ENCODE data around the gene INAVA.

The INAVA gene

DNA sequence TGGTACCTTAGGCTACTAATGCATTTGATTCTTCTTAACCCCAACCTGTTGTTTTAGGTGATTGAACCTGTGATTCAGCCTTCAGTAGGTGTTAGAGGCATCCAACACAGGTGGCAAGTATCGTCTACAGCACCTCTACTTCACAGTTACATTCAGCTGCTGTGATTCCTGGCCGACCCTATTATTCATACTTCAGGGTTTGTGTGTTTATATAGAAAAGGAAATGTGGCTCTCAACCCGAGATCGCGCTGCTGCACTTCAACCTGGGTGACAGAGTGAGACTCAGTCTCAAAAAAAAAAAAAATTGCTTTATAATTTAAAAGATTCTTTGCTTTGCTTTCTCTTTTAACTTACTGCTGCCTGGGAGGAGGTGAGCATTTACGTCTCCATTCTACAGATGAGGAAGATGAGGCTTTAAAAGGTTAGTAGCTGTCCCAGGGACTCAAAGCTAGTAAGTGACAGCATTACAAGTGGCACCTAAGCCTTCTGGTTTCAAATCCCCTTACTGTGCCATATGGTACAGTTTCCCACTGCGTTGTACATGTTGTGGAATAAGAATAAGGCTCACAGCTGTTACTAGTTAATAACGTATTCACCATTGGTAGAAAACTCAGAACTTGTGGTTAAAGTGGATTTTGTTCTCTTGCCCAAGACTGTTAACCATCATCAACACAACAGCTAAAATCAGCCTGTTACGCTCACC is 31.8 kb upstream of the INAVA start:
- H3K4me3 ChIP-seq (ENCODE audit: low read length), result peak overlapping the region; percentile 20
- TF ChIP-seq, protein P1, sequence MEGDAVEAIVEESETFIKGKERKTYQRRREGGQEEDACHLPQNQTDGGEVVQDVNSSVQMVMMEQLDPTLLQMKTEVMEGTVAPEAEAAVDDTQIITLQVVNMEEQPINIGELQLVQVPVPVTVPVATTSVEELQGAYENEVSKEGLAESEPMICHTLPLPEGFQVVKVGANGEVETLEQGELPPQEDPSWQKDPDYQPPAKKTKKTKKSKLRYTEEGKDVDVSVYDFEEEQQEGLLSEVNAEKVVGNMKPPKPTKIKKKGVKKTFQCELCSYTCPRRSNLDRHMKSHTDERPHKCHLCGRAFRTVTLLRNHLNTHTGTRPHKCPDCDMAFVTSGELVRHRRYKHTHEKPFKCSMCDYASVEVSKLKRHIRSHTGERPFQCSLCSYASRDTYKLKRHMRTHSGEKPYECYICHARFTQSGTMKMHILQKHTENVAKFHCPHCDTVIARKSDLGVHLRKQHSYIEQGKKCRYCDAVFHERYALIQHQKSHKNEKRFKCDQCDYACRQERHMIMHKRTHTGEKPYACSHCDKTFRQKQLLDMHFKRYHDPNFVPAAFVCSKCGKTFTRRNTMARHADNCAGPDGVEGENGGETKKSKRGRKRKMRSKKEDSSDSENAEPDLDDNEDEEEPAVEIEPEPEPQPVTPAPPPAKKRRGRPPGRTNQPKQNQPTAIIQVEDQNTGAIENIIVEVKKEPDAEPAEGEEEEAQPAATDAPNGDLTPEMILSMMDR (IDR thresholded peaks at IDR 0.05; ENCODE audit: low read depth, low read length), result no peak
- no peak for TF ChIP-seq EZH2phosphoT487 (IDR thresholded peaks at IDR 0.05; ENCODE audit: low read depth)
- H3K36me3 ChIP-seq (replicated peaks; ENCODE audit: low read depth, low read length), result peaks cover 8% of the 10 kb centered on the region
- H4K20me1 ChIP-seq (ENCODE audit: insufficient read depth, low read length), result no peaks in the 10 kb centered on the region
- H3K9me3 ChIP-seq (ENCODE audit: insufficient read depth, low read length), result no peaks in the 10 kb centered on the region
- peaks cover 19% of the 10 kb centered on the region for H3K27me3 ChIP-seq (ENCODE audit: low read depth, low read length)
- H2AFZ ChIP-seq (ENCODE audit: low read depth, low read length), result no peak overlapping the region
- H3K4me1 ChIP-seq (ENCODE audit: low read length), result peaks cover 61% of the 10 kb centered on the region
- H3K79me2 ChIP-seq (ENCODE audit: low read length), result no peaks in the 10 kb centered on the region
- peak overlapping the region; percentile 6; the same call in 1 of the 2 replicates for H3K9ac ChIP-seq (ENCODE audit: low read length)
- H3K4me2 ChIP-seq (ENCODE audit: low read length), result peak overlapping the region; percentile 60
- peak overlapping the region; percentile 15; the same call in 1 of the 2 replicates for H3K27ac ChIP-seq (ENCODE audit: low read length)

DNA sequence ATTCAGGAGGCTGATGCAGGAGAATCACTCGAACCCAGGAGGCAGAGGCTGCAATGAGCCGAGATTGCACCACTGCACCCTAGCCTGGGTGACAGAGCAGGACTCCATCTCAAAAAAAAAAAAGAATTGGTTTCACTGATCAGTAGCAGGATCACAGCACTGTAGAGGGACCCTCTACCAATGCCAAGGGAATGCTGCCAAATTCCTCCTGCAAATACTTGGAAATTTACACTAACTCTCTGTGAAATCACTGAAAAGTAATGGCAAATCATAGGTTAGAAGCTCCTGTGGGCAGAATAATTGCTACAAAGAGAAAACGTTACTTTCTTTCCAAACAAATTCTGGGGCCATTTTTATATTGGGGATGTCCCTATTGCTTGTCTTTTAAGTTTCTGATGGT is 28.6 kb upstream of the INAVA start:
- Histone ChIP-seq H4K20me1 (ENCODE audit: insufficient read depth, low read length) (no peaks in the 10 kb centered on the region), H3K36me3 (replicated peaks; ENCODE audit: low read depth, low read length) (peaks cover 5% of the 10 kb centered on the region), H3K9ac (ENCODE audit: low read length) (no peak overlapping the region), H3K27ac (ENCODE audit: low read length) (peak overlapping the region; percentile 17), H3K9me3 (ENCODE audit: insufficient read depth, low read length) (no peaks in the 10 kb centered on the region), H3K4me3 (ENCODE audit: low read length) (peak overlapping the region; percentile 49), H3K4me2 (ENCODE audit: low read length) (peak overlapping the region; percentile 72), H3K4me1 (ENCODE audit: low read length) (peaks cover 74% of the 10 kb centered on the region), H3K79me2 (ENCODE audit: low read length) (no peaks in the 10 kb centered on the region), H3K27me3 (ENCODE audit: low read depth, low read length) (peaks cover 30% of the 10 kb centered on the region), H2AFZ (ENCODE audit: low read depth, low read length) (no peak overlapping the region)
- no peak for TF ChIP-seq EZH2phosphoT487 (IDR thresholded peaks at IDR 0.05; ENCODE audit: low read depth)

DNA sequence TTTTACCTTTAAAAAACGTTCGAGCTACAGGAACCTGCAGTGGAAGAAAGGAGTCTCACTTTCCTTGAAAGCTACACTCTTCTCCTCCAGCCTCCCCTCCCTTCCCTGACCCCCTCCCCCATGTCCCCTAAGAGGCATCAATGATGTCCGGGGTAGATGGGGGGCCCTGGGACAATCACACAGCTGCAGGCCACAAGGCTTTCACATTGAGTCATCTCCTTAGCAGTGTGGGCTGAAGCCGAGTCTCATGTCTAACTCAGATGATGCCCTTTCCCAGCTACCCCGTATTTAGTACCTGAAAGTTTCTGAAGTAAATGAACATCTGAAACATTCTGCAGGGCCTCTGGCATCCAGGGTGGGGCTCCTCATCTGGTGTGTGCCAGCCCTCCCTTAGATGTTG is 28.2 kb upstream of the INAVA start:
- Histone ChIP-seq H3K79me2 (ENCODE audit: low read length) (no peaks in the 10 kb centered on the region), H3K4me2 (ENCODE audit: low read length) (peak overlapping the region; percentile 72), H3K4me3 (ENCODE audit: low read length) (peak overlapping the region; percentile 49), H3K4me1 (ENCODE audit: low read length) (peaks cover 74% of the 10 kb centered on the region), H2AFZ (ENCODE audit: low read depth, low read length) (no peak overlapping the region), H3K27ac (ENCODE audit: low read length) (peak overlapping the region; percentile 17), H3K36me3 (replicated peaks; ENCODE audit: low read depth, low read length) (peaks cover 5% of the 10 kb centered on the region), H3K27me3 (ENCODE audit: low read depth, low read length) (peaks cover 34% of the 10 kb centered on the region), H3K9ac (ENCODE audit: low read length) (no peak overlapping the region), H3K9me3 (ENCODE audit: insufficient read depth, low read length) (no peaks in the 10 kb centered on the region), H4K20me1 (ENCODE audit: insufficient read depth, low read length) (no peaks in the 10 kb centered on the region)
- TF ChIP-seq, protein P1 (IDR thresholded peaks at IDR 0.05; ENCODE audit: low read depth, low read length), result no peak
- peak; percentile 90 for TF ChIP-seq EZH2phosphoT487 (IDR thresholded peaks at IDR 0.05; ENCODE audit: low read depth)

DNA sequence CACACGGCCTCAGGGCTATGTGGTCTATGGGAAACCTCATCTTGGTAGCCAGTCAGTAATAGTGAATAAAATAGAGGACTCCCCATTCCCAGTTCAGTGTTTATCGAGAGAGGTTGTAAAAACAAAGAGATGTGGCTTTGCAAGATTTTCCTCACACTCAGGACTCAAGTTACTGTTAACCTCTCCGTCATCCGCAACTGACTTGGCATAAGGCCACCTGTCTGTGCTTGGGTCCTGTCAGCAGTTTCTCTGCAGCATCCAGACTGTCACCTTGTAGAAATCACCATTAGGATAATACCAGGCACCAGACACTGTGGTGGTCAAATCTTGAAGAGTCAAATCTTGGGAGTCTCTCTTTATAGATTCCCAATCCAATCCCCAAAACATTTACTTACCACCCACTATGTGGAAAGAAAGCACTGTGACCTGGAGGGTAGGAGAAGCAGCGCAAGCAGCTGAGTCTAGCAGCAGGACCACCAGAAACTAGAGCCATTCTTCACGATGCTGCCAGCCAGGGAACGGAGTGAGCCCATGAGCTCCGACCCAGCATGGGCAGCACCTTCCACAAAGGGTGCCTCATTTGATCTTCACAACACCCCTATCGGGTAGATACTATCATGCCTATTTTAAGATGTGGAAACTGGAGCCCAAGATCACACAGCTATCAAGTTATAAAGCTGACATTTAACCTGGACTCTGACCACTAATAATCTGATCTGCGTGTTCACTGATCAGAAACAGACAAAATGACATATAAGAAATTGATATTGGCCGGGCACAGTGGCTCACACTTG is 27.5 kb upstream of the INAVA start:
- H3K27ac ChIP-seq (ENCODE audit: low read length), result no peak overlapping the region
- peaks cover 41% of the 10 kb centered on the region for H3K27me3 ChIP-seq (ENCODE audit: low read depth, low read length)
- peak overlapping the region; percentile 72 for H3K4me2 ChIP-seq (ENCODE audit: low read length)
- H3K4me3 ChIP-seq (ENCODE audit: low read length), result peak overlapping the region; percentile 49
- H3K4me1 ChIP-seq (ENCODE audit: low read length), result peaks cover 68% of the 10 kb centered on the region
- H3K9ac ChIP-seq (ENCODE audit: low read length), result 0 out of 2 replicates have a peak overlapping the region, but pooled peaks have one; percentile 1
- H3K79me2 ChIP-seq (ENCODE audit: low read length), result no peaks in the 10 kb centered on the region
- H2AFZ ChIP-seq (ENCODE audit: low read depth, low read length), result no peak overlapping the region
- H3K9me3 ChIP-seq (ENCODE audit: insufficient read depth, low read length), result no peaks in the 10 kb centered on the region
- peaks cover 5% of the 10 kb centered on the region for H3K36me3 ChIP-seq (replicated peaks; ENCODE audit: low read depth, low read length)
- TF ChIP-seq, protein P1 (IDR thresholded peaks at IDR 0.05; ENCODE audit: low read depth, low read length), result no peak
- TF ChIP-seq EZH2phosphoT487 (IDR thresholded peaks at IDR 0.05; ENCODE audit: low read depth), result no peak
- H4K20me1 ChIP-seq (ENCODE audit: insufficient read depth, low read length), result no peaks in the 10 kb centered on the region
